ENCODE data around the gene DND1. TPM values are rescaled to one million over a fixed set of nuclear protein-coding genes. Genes with fewer than 3 reads are reported as not detected.
"Not testable (repeated sequence)": the region's sequence is repeated elsewhere in the genome, so short reads cannot be mapped to it uniquely, and the experiment has no call there.

The DND1 gene
- polyA plus RNA-seq, 3 donors = 2.3 TPM; not detected in 2

GRCh38 chr5:140710899-140711552, 37.6 kb upstream of the DND1 start:
- peaks cover 6 to 19% of the 10 kb centered on the region in 2 donors for H3K36me3 ChIP-seq (replicated peaks in 1 of 2; ENCODE audit: control insufficient read depth in 1 of 2, insufficient read depth in 2 of 2, low read length in 2 of 2)
- WGBS (ENCODE audit: insufficient coverage) = under 1% methylated on average over 26 of the region's 27 CpGs
- Mint-ChIP-seq H3K4me1 (peaks cover 13% of the 10 kb centered on the region), H3K27ac (peak overlapping the region; percentile 85 to 99 (median 98)), H3K9me3 (peaks cover 0 to 7% (median 0%) of the 10 kb centered on the region in 7 donors), H3K27me3 (ENCODE audit: low read depth in 3 of 3) (peaks cover 1 to 7% (median 5%) of the 10 kb centered on the region in 3 donors), H3K36me3 (peaks cover 11 to 19% of the 10 kb centered on the region in 2 donors), H3K4me3 (peak overlapping the region; percentile 90 to 95)
- no peaks in the 10 kb centered on the region for H4K20me1 ChIP-seq (ENCODE audit: insufficient read depth, low read length)
- H3K9ac ChIP-seq (ENCODE audit: insufficient read depth, low read length, poor library complexity, severe bottlenecking) = peak overlapping the region; percentile 74
- intact Hi-C loops (cut with micrococcal nuclease) = loop anchor here (5.0 to 10.0 kb wide), 3 partner anchors 146 to 346 kb away; partner anchors contain the start of genes ANKHD1 (in 1 of the 2), APBB3 (in 1 of the 2), SLC35A4 (in 1 of the 2) and SLC4A9 (in 1 of the 2)
- H3K27ac ChIP-seq (ENCODE audit: low read depth in 1 of 2, low read length in 2 of 2) = peak overlapping the region; percentile 85 to 86
- H2AFZ ChIP-seq (ENCODE audit: insufficient read depth, low read depth, low read length, poor library complexity, severe bottlenecking) = peak overlapping the region; percentile 87
- no peaks in the 10 kb centered on the region for H3K27me3 ChIP-seq (ENCODE audit: control insufficient read depth in 2 of 2, insufficient read depth in 2 of 2, low read length in 2 of 2)
- no peak for TF ChIP-seq CTCF (IDR thresholded peaks at IDR 0.05)
- peak overlapping the region; percentile 85 to 96 (median 86) for H3K4me3 ChIP-seq (replicated peaks in 1 of 3; ENCODE audit: low read depth in 2 of 3, low read length in 3 of 3)
- peak; percentile 90 to 98 (median 95) for DNase-seq
- H3K79me2 ChIP-seq (ENCODE audit: insufficient read depth, low read length) = no peaks in the 10 kb centered on the region
- peak overlapping the region; percentile 88 for H3K4me2 ChIP-seq (replicated peaks; ENCODE audit: extremely low read depth, low read length, poor library complexity, severe bottlenecking)
- H3K9me3 ChIP-seq (replicated peaks in 1 of 2; ENCODE audit: control insufficient read depth in 1 of 2, insufficient read depth in 1 of 2, low read length in 2 of 2) = no peaks in the 10 kb centered on the region
- H3K4me1 ChIP-seq (ENCODE audit: control insufficient read depth in 1 of 2, insufficient read depth in 2 of 2, low read length in 2 of 2) = peaks cover 5 to 13% of the 10 kb centered on the region in 2 donors

- not testable (repeated sequence) for H3K79me2 ChIP-seq (ENCODE audit: insufficient read depth, low read length); DNase-seq; H3K27me3 Mint-ChIP-seq (ENCODE audit: low read depth in 3 of 3); H3K4me3 ChIP-seq (replicated peaks in 1 of 3; ENCODE audit: low read depth in 2 of 3, low read length in 3 of 3); H3K9ac ChIP-seq (ENCODE audit: insufficient read depth, low read length, poor library complexity, severe bottlenecking); H3K9me3 Mint-ChIP-seq; H3K4me3 Mint-ChIP-seq; H3K9me3 ChIP-seq (replicated peaks in 1 of 2; ENCODE audit: control insufficient read depth in 1 of 2, insufficient read depth in 1 of 2, low read length in 2 of 2); H3K27me3 ChIP-seq (ENCODE audit: control insufficient read depth in 2 of 2, insufficient read depth in 2 of 2, low read length in 2 of 2); H3K4me2 ChIP-seq (replicated peaks; ENCODE audit: extremely low read depth, low read length, poor library complexity, severe bottlenecking); H2AFZ ChIP-seq (ENCODE audit: insufficient read depth, low read depth, low read length, poor library complexity, severe bottlenecking); H4K20me1 ChIP-seq (ENCODE audit: insufficient read depth, low read length); H3K27ac ChIP-seq (ENCODE audit: low read depth in 1 of 2, low read length in 2 of 2)
- Mint-ChIP-seq H3K27ac (peak overlapping the region in 1 of 7 donors; percentile 73), H3K36me3 (peaks cover 29 to 41% of the 10 kb centered on the region in 2 donors), H3K4me1 (peaks cover 13% of the 10 kb centered on the region)
- Histone ChIP-seq H3K4me1 (ENCODE audit: control insufficient read depth in 1 of 2, insufficient read depth in 2 of 2, low read length in 2 of 2) (peaks cover 5 to 13% of the 10 kb centered on the region in 2 donors), H3K36me3 (replicated peaks in 1 of 2; ENCODE audit: control insufficient read depth in 1 of 2, insufficient read depth in 2 of 2, low read length in 2 of 2) (peaks cover 28 to 41% of the 10 kb centered on the region in 2 donors)
- intact Hi-C loops (cut with micrococcal nuclease) = loop anchor here (10.0 kb wide), 2 partner anchors 64 to 594 kb away; partner anchors contain the start of genes IK (in 1 of the 2), NDUFA2 (in 1 of the 2) and PURA (in 1 of the 2)
- WGBS (ENCODE audit: insufficient coverage) = 90% methylated on average over 2 of the region's 9 CpGs
Observed at GRCh38 chr5:140708787-140709186, 35.4 kb upstream of the DND1 start.

Measured in CD14-positive monocyte (primary cell).